ENCODE data around the gene TNS3.

DNA sequence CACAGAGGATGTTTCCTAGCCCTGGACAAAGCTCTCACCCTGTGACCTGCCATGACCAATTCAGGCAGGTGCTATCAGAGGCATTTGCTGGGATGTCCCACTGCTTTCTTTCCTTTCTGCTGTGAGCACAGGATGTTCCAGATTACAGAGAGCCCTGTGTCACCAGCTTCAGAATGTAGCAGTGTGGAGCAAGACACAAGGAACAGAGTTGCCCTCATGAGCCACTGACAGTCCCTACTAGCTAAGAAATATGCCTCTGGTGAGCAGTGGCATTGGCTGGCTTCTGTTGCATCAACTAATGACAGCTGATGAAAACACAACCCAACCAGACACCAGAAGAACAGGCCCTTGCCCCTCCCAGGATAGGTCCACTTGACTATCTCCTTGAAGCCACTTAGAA lies 337.2 kb downstream of the TNS3 start:
- TF ChIP-seq, protein P1, sequence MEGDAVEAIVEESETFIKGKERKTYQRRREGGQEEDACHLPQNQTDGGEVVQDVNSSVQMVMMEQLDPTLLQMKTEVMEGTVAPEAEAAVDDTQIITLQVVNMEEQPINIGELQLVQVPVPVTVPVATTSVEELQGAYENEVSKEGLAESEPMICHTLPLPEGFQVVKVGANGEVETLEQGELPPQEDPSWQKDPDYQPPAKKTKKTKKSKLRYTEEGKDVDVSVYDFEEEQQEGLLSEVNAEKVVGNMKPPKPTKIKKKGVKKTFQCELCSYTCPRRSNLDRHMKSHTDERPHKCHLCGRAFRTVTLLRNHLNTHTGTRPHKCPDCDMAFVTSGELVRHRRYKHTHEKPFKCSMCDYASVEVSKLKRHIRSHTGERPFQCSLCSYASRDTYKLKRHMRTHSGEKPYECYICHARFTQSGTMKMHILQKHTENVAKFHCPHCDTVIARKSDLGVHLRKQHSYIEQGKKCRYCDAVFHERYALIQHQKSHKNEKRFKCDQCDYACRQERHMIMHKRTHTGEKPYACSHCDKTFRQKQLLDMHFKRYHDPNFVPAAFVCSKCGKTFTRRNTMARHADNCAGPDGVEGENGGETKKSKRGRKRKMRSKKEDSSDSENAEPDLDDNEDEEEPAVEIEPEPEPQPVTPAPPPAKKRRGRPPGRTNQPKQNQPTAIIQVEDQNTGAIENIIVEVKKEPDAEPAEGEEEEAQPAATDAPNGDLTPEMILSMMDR (IDR thresholded peaks at IDR 0.05) = no peak
- no peak for TF ChIP-seq POLR2AphosphoS5 (IDR thresholded peaks at IDR 0.05)
- no peak for TF ChIP-seq POLR2A (IDR thresholded peaks at IDR 0.05)
